Activated T-cell treated with anti-CD3 and anti-CD28 coated beads for 48 hours (primary cell): ENCODE measurements around the gene TAGLN.
"Not testable (repeated sequence)": the region's sequence is repeated elsewhere in the genome, so short reads cannot be mapped to it uniquely, and the experiment has no call there.

Experiments
- DNase-seq: peaks from one replicate; pipeline ENCODE4 v3.0.0-alpha.2; 2020; ENCODE audit warnings: low read depth

TAGLN gene

DNA sequence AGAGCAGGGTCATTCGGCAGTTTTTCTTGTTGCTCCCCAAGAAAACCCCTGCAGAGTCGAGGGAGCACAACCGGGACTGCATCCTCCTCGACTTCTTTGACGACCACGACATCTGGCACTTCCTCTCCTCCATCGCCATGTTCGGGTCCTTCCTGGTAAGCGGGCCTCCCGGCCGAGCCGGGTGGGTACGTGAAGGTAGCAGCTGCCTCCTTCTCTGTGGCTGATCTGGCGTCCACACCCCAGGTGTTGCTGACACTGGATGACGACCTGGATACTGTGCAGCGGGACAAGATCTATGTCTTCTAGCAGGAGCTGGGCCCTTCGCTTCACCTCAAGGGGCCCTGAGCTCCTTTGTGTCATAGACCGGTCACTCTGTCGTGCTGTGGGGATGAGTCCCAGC is 3.4 kb upstream of the TAGLN start:
- DNase-seq = no peak

DNA sequence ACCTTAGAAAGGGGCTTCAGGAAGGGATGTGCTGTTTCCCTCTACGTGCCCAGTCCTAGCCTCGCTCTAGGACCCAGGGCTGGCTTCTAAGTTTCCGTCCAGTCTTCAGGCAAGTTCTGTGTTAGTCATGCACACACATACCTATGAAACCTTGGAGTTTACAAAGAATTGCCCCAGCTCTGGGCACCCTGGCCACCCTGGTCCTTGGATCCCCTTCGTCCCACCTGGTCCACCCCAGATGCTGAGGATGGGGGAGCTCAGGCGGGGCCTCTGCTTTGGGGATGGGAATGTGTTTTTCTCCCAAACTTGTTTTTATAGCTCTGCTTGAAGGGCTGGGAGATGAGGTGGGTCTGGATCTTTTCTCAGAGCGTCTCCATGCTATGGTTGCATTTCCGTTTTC is 2.2 kb upstream of the TAGLN start:
- DNase-seq = no peak

DNA sequence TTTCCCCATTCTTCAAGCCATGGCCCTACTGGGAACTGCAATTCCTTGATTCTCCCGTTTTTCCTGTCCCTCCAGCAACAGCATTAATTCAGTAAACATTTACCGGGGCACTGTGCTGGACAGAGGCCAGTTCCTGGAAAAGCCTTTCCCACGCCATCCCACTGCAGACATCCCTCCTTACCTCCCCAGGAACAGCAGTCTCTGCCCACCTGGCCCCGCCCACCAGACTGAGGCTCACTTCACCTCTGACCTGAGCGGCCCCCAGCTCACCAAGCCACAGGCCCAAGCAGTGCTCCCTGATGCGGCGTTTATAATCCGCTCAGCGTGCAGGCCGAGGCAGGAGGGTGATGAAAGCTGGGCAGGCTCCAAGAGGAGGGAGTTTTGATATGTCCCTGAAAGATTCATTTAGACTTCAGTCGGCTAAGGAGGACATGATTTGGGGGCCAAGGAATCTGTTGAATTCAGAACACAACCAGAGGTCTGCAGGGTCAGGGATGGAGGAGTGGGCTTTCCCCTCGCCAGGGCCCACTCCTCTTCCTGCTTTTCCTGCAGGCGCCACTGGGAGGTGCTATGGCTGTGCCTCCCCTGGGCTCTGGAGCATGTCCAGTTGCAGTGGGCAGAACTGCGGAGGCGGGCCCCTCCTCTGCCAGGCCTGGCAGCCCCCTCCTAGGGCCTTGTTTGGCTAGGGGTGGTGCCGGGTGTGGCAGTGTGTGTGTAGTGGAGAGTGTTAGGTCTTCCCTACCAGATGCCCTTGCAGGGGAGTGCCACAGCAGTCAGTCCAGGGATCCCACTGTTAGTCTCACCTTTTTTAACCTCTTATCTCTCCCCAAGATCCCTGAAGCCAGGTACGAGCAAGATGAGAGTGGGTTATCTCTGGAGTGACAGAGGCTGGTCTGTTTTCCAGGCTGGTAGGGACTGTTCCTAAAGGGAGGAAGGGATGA is 1.4 kb upstream of the TAGLN start:
- no peak for DNase-seq

DNA sequence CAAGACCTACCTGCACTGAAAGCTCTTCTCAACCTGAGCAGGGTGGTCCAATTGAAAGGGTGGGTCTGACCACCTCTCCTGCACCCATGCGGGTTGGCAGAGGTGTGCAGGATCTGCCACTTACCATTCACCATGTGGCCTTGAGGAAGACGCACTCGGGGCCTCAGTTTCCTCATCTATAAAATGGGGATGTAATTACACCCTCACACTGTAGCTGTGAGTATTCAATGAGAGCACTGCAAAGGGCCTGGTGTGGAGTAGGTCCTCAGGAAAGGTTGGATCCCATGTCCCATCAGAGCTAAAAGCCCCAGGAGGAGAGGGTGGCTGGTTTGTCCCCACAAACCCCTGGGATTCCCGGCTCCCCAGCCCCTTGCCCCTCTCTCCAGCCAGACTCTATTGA is 557 bp upstream of the TAGLN start:
- no peak for DNase-seq

DNA sequence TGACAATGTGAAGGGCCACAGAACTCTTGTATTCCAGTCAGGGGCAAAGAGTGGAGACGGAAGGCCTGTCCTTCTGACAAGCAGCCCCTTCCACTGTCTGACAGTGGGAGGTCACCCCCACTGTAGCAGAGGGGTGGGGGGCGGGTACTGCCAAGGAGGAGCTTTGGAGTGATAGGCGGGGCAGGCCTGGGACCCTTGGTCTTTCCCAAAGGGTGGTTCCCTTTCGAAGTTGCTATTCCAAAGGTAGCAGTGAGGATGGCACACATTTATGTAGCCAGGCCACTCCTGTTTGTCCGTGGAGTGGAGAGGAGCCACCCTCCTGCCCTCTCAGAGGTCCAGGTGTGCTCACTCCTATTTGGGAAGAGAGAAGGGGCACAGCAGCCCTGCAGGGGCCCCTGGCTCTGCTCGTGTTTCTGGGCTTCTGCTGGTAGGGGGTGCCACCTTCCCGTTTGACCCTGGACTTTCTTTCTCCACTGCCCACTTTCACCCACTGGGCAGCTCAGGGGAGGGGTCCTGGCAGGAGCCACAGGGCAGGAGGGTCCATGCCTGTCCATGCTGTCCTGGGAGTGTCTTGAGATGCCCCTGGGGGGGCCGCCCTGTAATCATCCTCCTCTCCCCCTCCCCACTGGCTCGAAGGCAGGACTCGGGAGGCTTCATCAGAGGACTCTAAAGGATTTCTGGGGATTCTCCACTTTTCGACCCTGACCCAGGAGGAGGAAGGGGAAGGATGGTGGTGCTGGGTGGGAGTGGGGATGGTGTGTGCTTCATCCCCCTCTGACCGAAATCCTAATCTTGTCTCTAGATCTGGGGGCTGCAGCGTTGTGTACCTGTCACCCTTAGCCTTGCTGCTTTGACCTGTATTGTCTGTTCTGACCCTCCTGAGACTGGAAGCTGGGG is 994 bp downstream of the TAGLN start:
- DNase-seq = no peak

DNA sequence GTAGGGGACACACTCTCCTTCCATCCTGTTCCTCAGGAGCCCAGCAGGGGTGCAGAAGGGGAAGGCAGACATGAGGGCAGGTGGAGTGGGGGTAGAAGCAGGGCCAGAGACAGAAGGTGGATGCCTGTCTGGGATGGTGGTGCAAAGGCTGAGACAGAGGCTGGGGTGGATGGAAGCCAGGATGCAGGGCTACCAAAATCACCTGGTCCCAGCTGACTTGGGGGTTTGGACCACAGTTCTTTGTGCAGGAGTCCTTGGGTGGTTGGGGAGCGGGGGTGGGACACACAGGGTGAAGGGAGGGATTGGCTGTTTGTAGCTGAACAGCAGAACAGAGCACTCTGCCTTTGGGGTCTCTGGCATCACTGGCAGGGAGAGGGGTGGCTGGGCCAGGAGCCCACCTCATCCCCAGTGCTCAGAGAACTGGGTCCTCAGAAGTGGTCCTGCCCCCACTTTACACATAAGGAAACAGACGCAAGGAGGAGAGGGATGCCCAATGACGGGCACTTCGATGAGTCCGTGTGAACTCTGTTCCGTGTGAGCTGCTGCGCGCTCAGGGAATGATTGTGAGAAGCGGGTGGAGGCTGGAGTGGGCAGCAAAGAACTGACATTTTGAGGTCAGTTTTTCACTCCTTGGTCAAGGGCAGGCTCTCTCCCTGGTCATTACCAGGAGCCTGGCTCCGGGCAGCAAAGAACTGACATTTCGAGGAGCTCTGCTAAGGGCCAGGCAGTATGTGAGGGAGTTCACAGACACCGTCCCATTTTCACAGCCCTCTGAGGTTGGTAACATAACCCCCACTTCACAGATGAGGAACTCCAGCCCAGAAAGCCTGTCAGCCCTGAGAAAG is 1.9 kb downstream of the TAGLN start:
- no peak for DNase-seq

DNA sequence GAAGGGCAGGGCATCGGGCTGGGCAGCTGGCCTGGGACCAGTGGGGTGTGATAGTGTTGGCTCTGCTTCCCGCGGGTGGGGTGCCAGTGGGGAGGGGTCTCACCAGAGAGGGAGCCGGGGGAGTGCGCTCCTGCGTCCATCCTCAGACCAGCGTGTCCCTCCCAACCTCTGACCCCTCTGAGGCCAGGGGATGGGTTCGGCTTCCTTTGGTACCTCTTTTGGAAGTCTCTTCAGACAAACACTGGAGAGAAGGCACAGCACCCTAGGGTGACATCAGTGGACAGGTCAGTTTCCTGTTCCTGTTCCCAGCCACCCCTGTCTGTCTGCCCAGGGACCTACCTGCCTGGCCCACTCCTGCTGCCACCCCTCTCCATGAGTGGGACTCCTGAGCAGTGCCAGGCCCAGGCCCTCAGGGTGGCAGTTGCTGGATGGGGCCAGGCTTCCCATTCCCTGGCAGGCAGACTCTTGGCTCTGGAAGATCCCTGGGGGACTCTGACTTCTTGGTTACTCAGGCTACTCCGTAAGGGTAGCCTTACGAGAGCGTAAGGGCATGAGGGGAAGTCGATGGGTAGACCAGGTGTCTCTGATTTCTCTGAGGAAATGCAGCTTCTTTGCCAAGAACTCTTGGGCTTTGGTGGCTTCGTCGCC is 2.6 kb downstream of the TAGLN start:
- no peak for DNase-seq

DNA sequence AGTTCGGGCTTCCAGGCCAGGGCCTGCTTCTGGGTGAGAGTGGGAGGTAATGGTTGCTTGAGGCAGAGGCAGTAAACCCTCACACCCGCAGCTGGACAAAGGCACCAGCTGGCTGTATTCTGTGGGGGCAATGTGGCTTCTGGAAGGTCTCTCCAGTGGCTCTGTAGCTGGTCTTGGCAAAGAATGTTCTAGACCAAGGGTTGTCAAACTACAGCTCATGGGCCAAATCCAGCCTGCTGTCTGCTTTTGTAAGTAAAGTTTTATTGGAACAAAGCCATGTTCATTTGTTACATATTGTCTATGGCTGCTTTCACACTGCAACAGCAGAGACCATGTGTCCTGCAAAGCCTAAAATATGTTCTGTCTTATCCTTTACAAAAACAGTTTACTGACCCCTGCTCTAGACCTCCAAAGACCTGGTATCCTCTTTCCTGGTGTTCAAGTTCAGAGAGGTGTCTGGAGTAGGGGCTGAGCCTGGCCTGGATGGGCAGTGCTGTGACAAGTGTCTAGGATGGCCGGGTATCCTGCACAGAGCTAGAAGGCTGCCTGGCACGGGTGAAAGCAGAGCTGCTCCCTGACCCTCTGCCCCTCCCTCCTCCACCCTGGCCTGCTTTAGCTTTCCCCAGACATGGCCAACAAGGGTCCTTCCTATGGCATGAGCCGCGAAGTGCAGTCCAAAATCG is 3.4 kb downstream of the TAGLN start:
- no peak for DNase-seq

DNA sequence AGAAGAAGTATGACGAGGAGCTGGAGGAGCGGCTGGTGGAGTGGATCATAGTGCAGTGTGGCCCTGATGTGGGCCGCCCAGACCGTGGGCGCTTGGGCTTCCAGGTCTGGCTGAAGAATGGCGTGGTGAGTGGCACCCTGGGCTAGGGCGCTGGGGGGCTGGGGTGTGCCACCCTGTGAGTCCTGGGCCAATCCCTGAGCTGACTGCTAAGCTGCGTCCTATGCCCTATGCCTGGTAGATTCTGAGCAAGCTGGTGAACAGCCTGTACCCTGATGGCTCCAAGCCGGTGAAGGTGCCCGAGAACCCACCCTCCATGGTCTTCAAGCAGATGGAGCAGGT is 3.9 kb downstream of the TAGLN start:
- DNase-seq = no peak

DNA sequence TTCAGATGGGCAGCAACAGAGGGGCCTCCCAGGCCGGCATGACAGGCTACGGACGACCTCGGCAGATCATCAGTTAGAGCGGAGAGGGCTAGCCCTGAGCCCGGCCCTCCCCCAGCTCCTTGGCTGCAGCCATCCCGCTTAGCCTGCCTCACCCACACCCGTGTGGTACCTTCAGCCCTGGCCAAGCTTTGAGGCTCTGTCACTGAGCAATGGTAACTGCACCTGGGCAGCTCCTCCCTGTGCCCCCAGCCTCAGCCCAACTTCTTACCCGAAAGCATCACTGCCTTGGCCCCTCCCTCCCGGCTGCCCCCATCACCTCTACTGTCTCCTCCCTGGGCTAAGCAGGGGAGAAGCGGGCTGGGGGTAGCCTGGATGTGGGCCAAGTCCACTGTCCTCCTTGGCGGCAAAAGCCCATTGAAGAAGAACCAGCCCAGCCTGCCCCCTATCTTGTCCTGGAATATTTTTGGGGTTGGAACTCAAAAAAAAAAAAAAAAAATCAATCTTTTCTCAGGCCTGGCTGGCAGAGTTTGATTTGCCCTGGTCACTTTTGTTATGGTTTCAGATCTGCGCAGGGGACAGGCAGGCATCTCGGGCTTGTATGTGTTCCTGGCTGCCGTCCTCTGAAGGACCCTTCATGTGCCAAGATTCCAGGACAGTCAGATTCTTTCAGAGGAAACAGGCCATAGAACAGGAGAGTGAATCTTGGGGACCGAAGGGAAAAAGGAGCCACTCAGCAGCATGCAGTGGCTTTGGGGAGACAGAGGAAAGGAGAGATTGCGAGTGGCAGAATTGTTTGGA is 5.3 kb downstream of the TAGLN start:
- no peak for DNase-seq

DNA sequence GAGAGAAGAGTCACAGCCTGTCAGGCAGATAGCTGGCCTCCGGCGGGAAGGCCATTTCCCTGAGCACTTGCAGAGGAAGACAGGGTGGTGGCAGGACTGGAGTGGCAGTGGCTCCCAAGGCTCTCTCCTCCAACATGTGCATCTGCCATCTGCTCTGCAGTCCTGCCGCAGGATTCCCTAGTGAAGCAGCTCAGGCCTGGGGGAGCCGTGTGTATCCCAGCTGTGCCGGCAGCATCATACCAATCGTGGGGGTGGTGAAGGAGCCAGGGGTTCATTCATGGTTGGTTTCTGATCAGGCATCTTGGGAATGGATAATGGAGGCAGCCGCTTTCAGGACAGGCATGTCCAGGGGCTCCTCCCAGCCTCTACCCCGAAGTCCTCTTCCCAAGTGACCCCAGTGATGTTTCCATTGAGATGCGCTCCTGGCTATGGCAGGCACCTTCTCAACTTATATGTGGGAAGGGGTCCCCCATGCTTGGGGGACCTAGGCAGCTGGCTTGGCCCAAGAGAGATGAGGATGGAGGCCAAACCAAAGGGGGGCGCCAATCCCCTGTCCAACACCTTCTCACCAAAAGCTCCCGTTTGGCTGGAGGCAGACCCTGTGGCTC is 6.1 kb downstream of the TAGLN start:
- no peak for DNase-seq

DNA sequence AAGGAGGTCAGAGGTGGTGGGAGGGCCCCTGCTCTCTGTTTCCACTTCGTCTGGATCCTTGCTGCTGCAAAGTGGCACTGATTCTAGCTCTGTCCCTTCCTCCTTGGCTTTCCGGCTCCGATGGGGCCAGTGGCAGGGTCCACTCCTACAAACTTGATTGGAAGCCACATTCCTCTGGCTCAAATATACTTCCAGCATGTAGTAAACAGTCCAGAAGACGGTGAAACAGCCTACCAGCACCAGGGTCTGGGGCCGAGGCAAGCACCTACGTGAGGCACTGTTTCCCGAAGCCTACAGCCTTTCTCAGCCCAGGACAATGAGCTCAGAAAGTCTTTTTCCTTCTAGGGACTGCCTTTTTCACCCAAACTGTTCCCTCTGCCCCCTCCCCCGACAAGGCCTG is 6.9 kb downstream of the TAGLN start:
- not testable (repeated sequence) for DNase-seq

DNA sequence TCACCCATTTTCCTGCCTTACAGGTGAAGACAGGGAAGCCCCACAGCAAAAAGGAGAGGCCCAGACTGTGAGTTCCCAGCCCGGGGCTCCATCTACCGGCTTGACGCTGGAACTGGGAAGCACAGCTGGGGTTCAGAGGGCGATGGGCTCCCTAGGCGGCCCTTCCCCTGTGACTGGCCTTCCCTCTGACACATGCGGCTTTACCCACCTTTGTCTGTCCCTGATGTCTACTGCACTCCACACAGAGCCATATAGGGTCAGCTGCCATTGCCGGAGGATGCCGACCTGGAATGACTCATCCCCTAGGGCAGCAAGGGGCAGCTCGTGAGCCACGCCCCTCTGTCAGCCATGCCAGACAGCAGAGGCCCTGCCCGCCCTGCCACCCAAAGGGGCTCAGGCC is 7.7 kb downstream of the TAGLN start:
- not testable (repeated sequence) for DNase-seq

DNA sequence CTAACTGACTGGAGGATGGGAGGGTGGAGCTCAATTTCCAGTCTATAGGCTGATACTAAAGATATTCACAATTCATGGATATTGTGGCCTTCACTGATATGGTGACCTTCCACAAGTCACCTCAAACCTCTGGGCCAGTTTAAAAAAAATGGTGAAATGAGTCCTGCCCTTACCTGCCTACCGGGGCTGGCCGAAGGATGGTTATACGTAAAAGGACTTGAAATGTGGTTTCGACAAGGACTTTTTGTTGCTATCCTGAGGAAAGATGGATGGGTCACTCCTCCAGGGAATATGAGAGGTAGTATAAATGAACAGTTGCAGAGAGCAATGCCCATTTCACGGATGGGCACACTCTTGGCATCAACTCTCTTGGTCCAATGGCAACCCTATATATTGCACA is 8.3 kb downstream of the TAGLN start:
- DNase-seq = not testable (repeated sequence)

DNA sequence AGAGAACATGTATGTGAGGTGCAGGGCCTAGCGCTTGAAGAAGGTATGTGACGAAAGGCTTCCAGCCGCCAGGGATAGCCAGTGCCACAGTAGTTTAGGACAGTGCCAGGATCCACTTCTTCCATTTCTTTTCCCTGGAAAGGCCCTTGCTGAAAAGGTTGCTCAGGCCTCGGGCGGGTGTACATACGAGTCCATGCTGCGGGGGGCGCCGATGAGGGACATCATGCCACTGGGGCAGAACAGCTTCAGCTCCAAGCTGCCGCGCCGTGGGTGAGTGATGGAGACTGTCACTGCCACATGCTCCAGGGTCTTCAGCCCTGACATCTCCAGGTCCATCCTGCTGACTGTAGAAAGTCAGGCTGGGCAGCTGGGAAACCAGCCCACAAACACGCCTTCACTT is 9.5 kb downstream of the TAGLN start:
- DNase-seq = not testable (repeated sequence)

DNA sequence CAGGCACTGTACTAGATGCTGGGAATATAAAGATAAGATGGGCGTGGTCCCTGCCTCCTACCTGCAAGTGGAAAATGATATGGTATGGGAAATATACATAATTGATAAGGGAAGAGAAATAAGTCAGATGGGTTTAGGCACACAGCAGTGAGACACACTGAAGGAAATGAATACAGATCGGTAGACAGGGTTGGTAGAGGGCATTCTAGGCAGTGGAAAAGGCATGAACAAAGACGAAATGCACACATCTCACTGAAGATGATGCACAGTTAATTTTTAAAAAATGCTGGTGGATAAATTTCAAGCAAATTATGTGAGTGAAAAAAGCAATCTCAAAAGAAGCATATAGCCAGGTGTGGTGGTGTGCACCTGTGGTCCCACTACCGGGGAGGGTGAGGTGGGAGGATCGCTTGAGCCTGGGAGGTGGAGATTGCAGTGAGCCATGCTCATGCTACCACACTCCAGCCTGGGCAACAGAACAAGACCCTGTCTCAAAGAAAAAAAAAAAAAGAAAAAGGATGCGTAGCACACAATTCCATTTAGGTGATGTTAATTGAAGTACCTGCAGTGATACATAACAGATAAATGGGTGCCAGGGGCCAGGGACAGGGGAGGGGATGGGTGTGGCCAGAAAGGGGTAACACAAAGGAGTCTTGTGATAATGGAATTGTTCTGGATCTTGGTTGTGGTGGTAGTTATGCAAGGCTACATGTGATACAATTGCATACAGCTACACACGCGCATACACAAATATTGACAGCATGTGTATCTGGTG is 10.4 kb downstream of the TAGLN start:
- DNase-seq = not testable (repeated sequence)

DNA sequence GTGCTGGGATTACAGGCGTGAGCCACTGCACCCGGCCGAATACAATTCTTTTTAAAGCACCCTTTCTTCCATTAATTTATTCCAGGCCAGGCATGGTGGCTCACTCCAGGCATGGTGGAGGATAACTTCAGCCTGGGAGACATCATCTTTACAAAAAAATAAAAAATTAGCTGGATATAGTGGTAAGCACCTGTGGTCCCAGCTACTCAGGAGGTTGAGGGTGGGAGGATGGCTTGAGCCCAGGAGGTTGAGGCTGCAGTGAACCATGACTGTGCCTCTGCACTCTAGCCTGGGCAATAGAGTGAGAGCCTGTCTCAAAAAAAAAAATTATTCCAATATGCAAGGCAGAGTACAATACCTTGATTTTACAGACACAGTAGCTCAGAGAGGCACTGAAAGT is 11.4 kb downstream of the TAGLN start:
- DNase-seq = no peak

DNA sequence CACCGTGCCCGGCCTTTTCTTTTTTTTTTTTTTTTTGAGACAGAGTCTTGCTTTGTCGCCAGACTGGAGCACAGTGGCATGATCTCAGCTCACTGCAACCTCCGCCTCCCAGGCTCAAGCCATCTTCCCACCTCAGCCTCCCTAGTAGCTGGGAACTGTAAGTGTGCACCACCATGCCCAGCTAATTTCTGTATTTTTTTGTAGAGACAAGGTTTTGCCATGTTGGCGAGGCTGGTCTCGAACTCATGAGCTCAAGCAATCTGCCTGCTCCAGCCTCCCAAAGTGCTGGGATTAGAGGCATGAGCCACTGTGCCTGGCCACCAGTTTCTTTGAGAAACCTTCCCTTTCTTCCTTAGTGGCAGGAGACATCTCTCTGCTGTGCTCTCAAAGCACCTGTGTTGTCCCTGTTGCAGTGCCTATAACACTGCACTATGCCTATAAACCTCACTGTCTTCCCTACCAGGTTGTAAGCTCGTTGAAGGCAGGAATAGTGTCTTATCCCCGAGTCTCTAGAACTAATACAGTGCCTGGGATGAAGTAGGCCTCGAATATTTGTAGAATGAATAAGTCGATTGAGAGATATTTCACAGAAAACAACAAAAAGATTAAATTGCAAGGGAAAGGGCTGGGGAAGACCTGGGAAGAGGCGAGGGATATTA is 13.7 kb downstream of the TAGLN start:
- DNase-seq = no peak
